ENCODE data around the gene ZNF335. TPM values are rescaled to one million over a fixed set of nuclear protein-coding genes. Genes with fewer than 3 reads are reported as not detected.
A peak's percentile ranks its signal among the peaks of the same experiment; 100 is the strongest.

Gene ZNF335
- total RNA-seq, 4 donors from 2014 or later, result 12.9 to 19.0 (median 15.3) TPM

GRCh38 chr20:45964006-45964400, 8.0 kb downstream of the ZNF335 start:
- no peak overlapping the region for H3K27ac ChIP-seq (replicated peaks in 1 of 4)
- H3K27me3 ChIP-seq, result no peaks in the 10 kb centered on the region
- no peak for DNase-seq (ENCODE audit: extremely low spot score)
- intact Hi-C loops (cut with DNase I), result no loop called here
- 76% methylated on average over 5 of the region's 9 CpGs for WGBS
- TF ChIP-seq EP300 (IDR thresholded peaks at IDR 0.05) (no peak), POLR2AphosphoS5 (IDR thresholded peaks at IDR 0.05) (no peak), POLR2A (IDR thresholded peaks at IDR 0.05; ENCODE audit: low read depth) (no peak)
- H3K36me3 ChIP-seq, result peaks cover 86 to 100% (median 98%) of the 10 kb centered on the region in 4 donors
- peaks cover 0 to 10% (median 7%) of the 10 kb centered on the region in 4 donors for H3K4me1 ChIP-seq
- H3K4me3 ChIP-seq, result no peak overlapping the region
- H3K9me3 ChIP-seq, result no peaks in the 10 kb centered on the region

- H3K4me3 ChIP-seq, result no peak overlapping the region
- peaks cover 88 to 100% (median 100%) of the 10 kb centered on the region in 4 donors for H3K36me3 ChIP-seq
- H3K9me3 ChIP-seq, result no peaks in the 10 kb centered on the region
- TF ChIP-seq POLR2A (IDR thresholded peaks at IDR 0.05; ENCODE audit: low read depth), result no peak
- no peak for TF ChIP-seq EP300 (IDR thresholded peaks at IDR 0.05)
- TF ChIP-seq CTCF (IDR thresholded peaks at IDR 0.05), result peak in 2 of 3 experiments; percentile 9 to 36
- TF ChIP-seq POLR2AphosphoS5 (IDR thresholded peaks at IDR 0.05), result no peak
- no peak overlapping the region for H3K27ac ChIP-seq (replicated peaks in 1 of 4)
- 81% methylated on average over 34 of the region's 34 CpGs for WGBS
- peaks cover 0 to 3% (median under 1%) of the 10 kb centered on the region in 4 donors for H3K4me1 ChIP-seq
- intact Hi-C loops (cut with DNase I), result no loop called here
- H3K27me3 ChIP-seq, result no peaks in the 10 kb centered on the region
- no peak for DNase-seq (ENCODE audit: extremely low spot score)
Observed at GRCh38 chr20:45963059-45964005, 8.7 kb downstream of the ZNF335 start.

GRCh38 chr20:45962031-45962755, 9.8 kb downstream of the ZNF335 start:
- H3K27ac ChIP-seq (replicated peaks in 1 of 4), result no peak overlapping the region
- TF ChIP-seq POLR2A (IDR thresholded peaks at IDR 0.05; ENCODE audit: low read depth) (no peak), EP300 (IDR thresholded peaks at IDR 0.05) (no peak), POLR2AphosphoS5 (IDR thresholded peaks at IDR 0.05) (no peak), CTCF (IDR thresholded peaks at IDR 0.05) (no peak)
- H3K4me1 ChIP-seq, result no peaks in the 10 kb centered on the region
- peaks cover 87 to 100% (median 100%) of the 10 kb centered on the region in 4 donors for H3K36me3 ChIP-seq
- H3K4me3 ChIP-seq, result no peak overlapping the region
- 93% methylated on average over 18 of the region's 26 CpGs for WGBS
- H3K27me3 ChIP-seq, result no peaks in the 10 kb centered on the region
- intact Hi-C loops (cut with DNase I), result no loop called here
- H3K9me3 ChIP-seq, result no peaks in the 10 kb centered on the region
- no peak for DNase-seq (ENCODE audit: extremely low spot score)

GRCh38 chr20:45959956-45960630, 11.9 kb downstream of the ZNF335 start:
- intact Hi-C loops (cut with DNase I), result no loop called here
- peaks cover 81 to 98% (median 95%) of the 10 kb centered on the region in 4 donors for H3K36me3 ChIP-seq
- H3K9me3 ChIP-seq, result no peaks in the 10 kb centered on the region
- H3K27ac ChIP-seq (replicated peaks in 1 of 4), result no peak overlapping the region
- no peak overlapping the region for H3K4me3 ChIP-seq
- no peaks in the 10 kb centered on the region for H3K27me3 ChIP-seq
- TF ChIP-seq CTCF (IDR thresholded peaks at IDR 0.05) (no peak), EP300 (IDR thresholded peaks at IDR 0.05) (no peak), POLR2AphosphoS5 (IDR thresholded peaks at IDR 0.05) (no peak), POLR2A (IDR thresholded peaks at IDR 0.05; ENCODE audit: low read depth) (no peak)
- no peak for DNase-seq (ENCODE audit: extremely low spot score)
- 92% methylated on average over 13 of the region's 14 CpGs for WGBS
- H3K4me1 ChIP-seq, result no peaks in the 10 kb centered on the region
